A673 (cell line): ENCODE results near the gene SLC1A1.
A peak's percentile ranks its signal among the peaks of the same experiment; 100 is the strongest.

Source experiments
- EZH2 ChIP-seq: fragments of 200-600 bp; sonication (generic); IDR thresholded peaks from 2 replicates; pipeline ENCODE4 v1.6.1; 2017; ENCODE audit warnings: borderline replicate concordance, low read depth, mild to moderate bottlenecking, mixed read lengths, antibody characterized with exemption, low read length; ENCODE audit not compliant: poor library complexity, severe bottlenecking
- TF ChIP-seq, protein P1 (sequence below): fragments of 300-800, 200-600 bp; sonication (generic); conservative IDR thresholded peaks from 2 replicates; pipeline ENCODE4 v1.5.1; 2017; ENCODE audit warnings: low read depth, mild to moderate bottlenecking, antibody characterized with exemption, low read length, moderate library complexity, mixed read lengths

DNA sequence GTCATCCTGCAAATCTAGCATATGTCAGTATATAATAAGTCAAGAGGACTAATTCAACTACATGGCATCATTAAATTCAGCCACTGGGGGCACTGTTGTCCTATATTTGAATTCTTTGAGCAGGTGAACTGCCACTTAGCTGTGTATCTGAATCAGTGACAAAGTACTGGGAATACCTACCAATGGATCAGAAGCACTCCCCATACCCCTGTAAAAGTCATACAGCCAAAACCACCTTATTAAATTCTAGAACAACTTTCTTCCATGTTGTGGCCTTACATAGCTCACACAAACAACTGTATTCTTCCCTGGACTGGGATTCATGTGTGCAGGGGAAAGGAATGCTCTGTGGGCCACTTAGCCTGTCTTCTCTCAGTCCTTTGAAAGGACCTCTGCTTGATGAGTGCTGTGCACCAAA, 114.4 kb downstream of the SLC1A1 start:
- TF ChIP-seq, protein P1, sequence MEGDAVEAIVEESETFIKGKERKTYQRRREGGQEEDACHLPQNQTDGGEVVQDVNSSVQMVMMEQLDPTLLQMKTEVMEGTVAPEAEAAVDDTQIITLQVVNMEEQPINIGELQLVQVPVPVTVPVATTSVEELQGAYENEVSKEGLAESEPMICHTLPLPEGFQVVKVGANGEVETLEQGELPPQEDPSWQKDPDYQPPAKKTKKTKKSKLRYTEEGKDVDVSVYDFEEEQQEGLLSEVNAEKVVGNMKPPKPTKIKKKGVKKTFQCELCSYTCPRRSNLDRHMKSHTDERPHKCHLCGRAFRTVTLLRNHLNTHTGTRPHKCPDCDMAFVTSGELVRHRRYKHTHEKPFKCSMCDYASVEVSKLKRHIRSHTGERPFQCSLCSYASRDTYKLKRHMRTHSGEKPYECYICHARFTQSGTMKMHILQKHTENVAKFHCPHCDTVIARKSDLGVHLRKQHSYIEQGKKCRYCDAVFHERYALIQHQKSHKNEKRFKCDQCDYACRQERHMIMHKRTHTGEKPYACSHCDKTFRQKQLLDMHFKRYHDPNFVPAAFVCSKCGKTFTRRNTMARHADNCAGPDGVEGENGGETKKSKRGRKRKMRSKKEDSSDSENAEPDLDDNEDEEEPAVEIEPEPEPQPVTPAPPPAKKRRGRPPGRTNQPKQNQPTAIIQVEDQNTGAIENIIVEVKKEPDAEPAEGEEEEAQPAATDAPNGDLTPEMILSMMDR = peak; percentile 83
- no peak for TF ChIP-seq EZH2
